PC-9 (cell line): Measurements from ENCODE around the gene ULBP1. TPM values are rescaled to one million over a fixed set of nuclear protein-coding genes. Genes with fewer than 3 reads are reported as not detected.

Experiments used
- BruUV-seq: library from RNA; stranded (reverse); fragments of 400-500 nt; replicated peaks from 2 replicates; lab custom pipeline; 2021; lab: Mats Ljungman, UMichigan
- CTCF ChIA-PET: fragments of 300-600 bp; sonication (Branson Sonifier 250); formaldehyde crosslinking; loops from one replicate; lab custom pipeline; 2022; ENCODE audit warnings: antibody characterized with exemption; lab: Charles Lee
- POLR2A ChIA-PET: fragments of 300-600 bp; sonication (Branson Sonifier 250); formaldehyde crosslinking; loops from one replicate; lab custom pipeline; 2022; ENCODE audit warnings: antibody characterized with exemption; ENCODE audit not compliant: unreplicated experiment; lab: Charles Lee
- DNase-seq, 2 experiments: peaks; one replicate each; pipeline versions ENCODE4 v3.0.0 to v3.0.0-alpha.2; 2015 to 2022; ENCODE audit warnings: mixed read lengths in 1 of 2
- H2AFZ ChIP-seq: fragments of 200-600 bp; sonication (generic); 2 replicates; pipeline ENCODE4 v1.8.1; 2017; ENCODE audit warnings: antibody characterized with exemption
- H3F3A ChIP-seq: fragments of 200-600 bp; sonication (generic); 2 replicates; pipeline ENCODE4 v1.8.1; 2017; ENCODE audit warnings: antibody characterized with exemption, mild to moderate bottlenecking, low read depth; ENCODE audit not compliant: insufficient read depth
- H3K27ac ChIP-seq: fragments of 200-600 bp; sonication (generic); 2 replicates; pipeline ENCODE4 v1.6.1; 2016; ENCODE audit warnings: mixed run types
- H3K27me3 ChIP-seq: fragments of 200-600 bp; sonication (generic); 2 replicates; pipeline ENCODE4 v1.6.1; 2016; ENCODE audit warnings: low read depth, mixed run types; ENCODE audit not compliant: insufficient read depth
- H3K36me3 ChIP-seq: fragments of 200-600 bp; sonication (generic); 2 replicates; pipeline ENCODE4 v1.6.1; 2016; ENCODE audit warnings: low read depth, mixed run types
- H3K4me1 ChIP-seq: fragments of 200-600 bp; sonication (generic); replicated peaks from 2 replicates; pipeline ENCODE4 v1.6.1; 2016; ENCODE audit warnings: mixed run types; ENCODE audit not compliant: insufficient read depth
- H3K4me2 ChIP-seq: fragments of 200-600 bp; sonication (generic); 2 replicates; pipeline ENCODE4 v1.6.1; 2017; ENCODE audit warnings: mixed run types
- H3K4me3 ChIP-seq: fragments of 200-600 bp; sonication (generic); 2 replicates; pipeline ENCODE4 v1.6.1; 2016; ENCODE audit warnings: mixed run types
- H3K79me2 ChIP-seq: fragments of 200-600 bp; sonication (generic); 2 replicates; pipeline ENCODE4 v1.6.1; 2017; ENCODE audit warnings: low read depth, mixed run types
- H3K9me2 ChIP-seq: fragments of 200-600 bp; sonication (generic); 2 replicates; pipeline ENCODE4 v1.8.1; 2017; ENCODE audit warnings: mild to moderate bottlenecking; ENCODE audit not compliant: insufficient read depth
- H3K9me3 ChIP-seq: fragments of 200-600 bp; sonication (generic); 2 replicates; pipeline ENCODE4 v1.8.1; 2016; ENCODE audit warnings: low read depth; ENCODE audit not compliant: insufficient read depth
- H4K20me1 ChIP-seq: fragments of 200-600 bp; sonication (generic); 2 replicates; pipeline ENCODE4 v1.8.1; 2017; ENCODE audit not compliant: insufficient read depth
- CTCF ChIP-seq: fragments of 200-600 bp; sonication (generic); conservative IDR thresholded peaks from 2 replicates; pipeline ENCODE4 v1.6.1; 2017; ENCODE audit warnings: mixed run types, antibody characterized with exemption, mild to moderate bottlenecking, moderate library complexity
- EZH2 ChIP-seq: fragments of 200-600 bp; sonication (generic); IDR thresholded peaks from 2 replicates; pipeline ENCODE4 v1.8.0; 2017; ENCODE audit warnings: antibody characterized with exemption, low read depth
- intact Hi-C: fragments of 100-400 bp; cut with micrococcal nuclease; formaldehyde crosslinking; loops from one replicate; pipeline ENCODE4 v1.10.0; 2022; ENCODE audit not compliant: unreplicated experiment
- total RNA-seq: library from RNA; stranded (reverse); gene quantifications from 2 replicates; pipeline ENCODE4 v1.2.3, GENCODE V29; 2021

The ULBP1 gene
- total RNA-seq, 1 experiment from 2014 or later, result 3.3 TPM

- H3K9me2 ChIP-seq, result no peaks in the 10 kb centered on the region
- no peaks in the 10 kb centered on the region for H3K79me2 ChIP-seq
- H3F3A ChIP-seq, result no peaks in the 10 kb centered on the region
- POLR2A ChIA-PET, result no interaction called here
- H3K27me3 ChIP-seq, result no peaks in the 10 kb centered on the region; the same call in 1 of the 2 replicates
- CTCF ChIA-PET, result no interaction called here
- BruUV-seq, result no TSS peak
- no peak overlapping the region for H3K27ac ChIP-seq
- H3K36me3 ChIP-seq, result no peaks in the 10 kb centered on the region
- intact Hi-C loops, result no loop called here
- H3K9me3 ChIP-seq, result no peaks in the 10 kb centered on the region
- no peaks in the 10 kb centered on the region for H3K4me1 ChIP-seq
- H4K20me1 ChIP-seq, result no peaks in the 10 kb centered on the region
- DNase-seq, result no peak
- H2AFZ ChIP-seq, result no peak overlapping the region
- no peak overlapping the region for H3K4me3 ChIP-seq
- TF ChIP-seq EZH2 (no peak), CTCF (no peak)
- no peak overlapping the region for H3K4me2 ChIP-seq
These were observed 11.1 kb downstream of the ULBP1 start for GRCh38 chr6:149974825-149975224.

- Histone ChIP-seq H4K20me1 (no peaks in the 10 kb centered on the region), H3K9me2 (no peaks in the 10 kb centered on the region), H3K9me3 (no peaks in the 10 kb centered on the region), H3K27me3 (no peaks in the 10 kb centered on the region; the same call in 1 of the 2 replicates), H3F3A (no peaks in the 10 kb centered on the region), H3K27ac (no peak overlapping the region), H3K79me2 (no peaks in the 10 kb centered on the region), H3K4me1 (no peaks in the 10 kb centered on the region), H3K36me3 (no peaks in the 10 kb centered on the region), H3K4me2 (no peak overlapping the region), H2AFZ (no peak overlapping the region), H3K4me3 (no peak overlapping the region)
- POLR2A ChIA-PET, result no interaction called here
- TF ChIP-seq EZH2 (no peak), CTCF (no peak)
- no TSS peak for BruUV-seq
- no peak for DNase-seq
- intact Hi-C loops, result no loop called here
- CTCF ChIA-PET, result no interaction called here
These were observed 11.7 kb downstream of the ULBP1 start for GRCh38 chr6:149975400-149975799.

- no peaks in the 10 kb centered on the region for H3K9me2 ChIP-seq
- no TSS peak for BruUV-seq
- no peaks in the 10 kb centered on the region for H3K27me3 ChIP-seq
- no peak overlapping the region for H3K4me3 ChIP-seq
- ChIA-PET POLR2A (no interaction called here), CTCF (no interaction called here)
- no peak overlapping the region for H3K27ac ChIP-seq
- TF ChIP-seq CTCF, result no peak
- no peak for TF ChIP-seq EZH2
- H3K4me1 ChIP-seq, result peaks cover 5% of the 10 kb centered on the region; the same call in 1 of the 2 replicates
- H3F3A ChIP-seq, result no peaks in the 10 kb centered on the region
- no peaks in the 10 kb centered on the region for H3K36me3 ChIP-seq
- H3K4me2 ChIP-seq, result no peak overlapping the region
- no peak for DNase-seq
- H2AFZ ChIP-seq, result no peak overlapping the region
- H3K9me3 ChIP-seq, result no peaks in the 10 kb centered on the region
- H3K79me2 ChIP-seq, result no peaks in the 10 kb centered on the region
- H4K20me1 ChIP-seq, result no peaks in the 10 kb centered on the region
- intact Hi-C loops, result no loop called here
These were observed 13.5 kb downstream of the ULBP1 start for GRCh38 chr6:149977221-149977620.
